RPMI8226 (cell line): ENCODE measurements around the gene PTPRN2.
"Not testable (repeated sequence)": the region's sequence is repeated elsewhere in the genome, so short reads cannot be mapped to it uniquely, and the experiment has no call there.

Experiments
- DNase-seq: peaks from one replicate; pipeline ENCODE4 v3.0.0-alpha.2; 2015

The PTPRN2 gene

DNA sequence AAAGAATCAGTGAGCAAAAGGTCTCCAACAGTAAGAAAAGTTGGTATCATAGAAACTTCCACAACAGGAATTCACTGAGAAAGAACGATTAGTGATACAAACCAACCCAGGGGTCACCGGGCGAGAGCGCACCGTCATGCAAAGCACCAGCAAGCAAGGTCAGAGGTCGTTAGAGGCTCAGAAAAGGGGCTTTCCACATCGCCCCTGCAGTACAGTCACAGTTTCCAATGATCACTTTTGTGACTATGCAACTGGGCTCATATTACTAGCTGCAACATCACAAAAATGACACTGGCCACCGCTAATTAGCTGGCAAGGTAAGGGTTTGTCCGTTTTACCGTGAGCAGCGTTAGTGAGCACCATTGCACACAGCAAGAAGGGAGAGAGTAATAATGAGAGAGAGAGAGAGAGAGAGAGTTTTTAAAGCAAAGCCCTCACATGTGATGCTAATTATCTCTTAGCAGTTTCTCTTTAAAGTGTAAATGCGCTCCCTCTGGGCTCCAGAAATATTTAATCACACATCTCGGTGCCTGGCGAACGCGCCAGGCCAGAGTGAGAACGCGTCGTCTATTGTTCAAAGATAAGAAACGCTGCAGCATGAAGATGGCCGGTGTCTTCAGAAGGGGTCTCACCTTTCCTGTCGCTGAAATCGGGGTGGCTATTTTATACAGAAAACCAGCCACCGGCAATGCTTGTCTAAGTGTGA lies 1013.4 kb downstream of the PTPRN2 start:
- DNase-seq: no peak

DNA sequence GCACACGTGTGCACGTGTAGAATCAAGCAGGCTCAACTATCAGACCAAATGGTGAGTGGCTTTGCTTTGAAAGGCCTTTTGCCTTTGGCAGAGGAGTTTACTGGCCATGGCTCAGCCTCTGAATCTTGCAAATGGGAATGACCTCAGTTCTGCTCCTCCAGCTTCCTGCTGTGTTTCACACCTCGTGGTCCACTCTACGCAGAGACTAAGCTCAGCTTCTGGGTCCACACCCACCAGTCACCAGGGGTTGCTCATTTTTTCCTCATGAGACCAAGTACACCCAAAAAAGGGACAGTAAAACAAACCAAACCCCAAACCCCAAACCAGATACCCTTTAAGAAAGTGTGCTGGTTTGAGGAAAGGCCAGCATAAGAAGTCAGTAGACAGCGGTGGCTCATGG lies 1014.4 kb downstream of the PTPRN2 start:
- no peak for DNase-seq

DNA sequence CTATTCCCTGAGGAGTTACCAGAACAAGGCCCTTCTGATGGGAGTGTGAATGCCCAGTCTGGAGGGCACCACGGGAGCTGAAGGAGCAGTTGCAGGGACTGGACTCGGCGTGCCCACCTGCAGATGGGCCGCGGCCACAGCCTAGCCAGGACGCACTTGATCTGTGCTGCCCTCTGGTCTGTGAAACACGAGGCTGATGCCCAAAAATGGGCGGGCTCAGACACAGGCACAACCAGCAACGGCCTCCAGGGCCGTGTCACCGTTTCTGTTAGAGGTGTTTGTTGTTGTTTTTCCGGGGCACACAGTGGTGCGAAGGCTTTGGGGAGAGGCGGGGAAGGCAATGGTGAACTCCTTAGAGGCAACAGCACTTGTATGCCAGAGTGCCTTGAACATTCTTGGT lies 1015.0 kb downstream of the PTPRN2 start:
- no peak for DNase-seq

DNA sequence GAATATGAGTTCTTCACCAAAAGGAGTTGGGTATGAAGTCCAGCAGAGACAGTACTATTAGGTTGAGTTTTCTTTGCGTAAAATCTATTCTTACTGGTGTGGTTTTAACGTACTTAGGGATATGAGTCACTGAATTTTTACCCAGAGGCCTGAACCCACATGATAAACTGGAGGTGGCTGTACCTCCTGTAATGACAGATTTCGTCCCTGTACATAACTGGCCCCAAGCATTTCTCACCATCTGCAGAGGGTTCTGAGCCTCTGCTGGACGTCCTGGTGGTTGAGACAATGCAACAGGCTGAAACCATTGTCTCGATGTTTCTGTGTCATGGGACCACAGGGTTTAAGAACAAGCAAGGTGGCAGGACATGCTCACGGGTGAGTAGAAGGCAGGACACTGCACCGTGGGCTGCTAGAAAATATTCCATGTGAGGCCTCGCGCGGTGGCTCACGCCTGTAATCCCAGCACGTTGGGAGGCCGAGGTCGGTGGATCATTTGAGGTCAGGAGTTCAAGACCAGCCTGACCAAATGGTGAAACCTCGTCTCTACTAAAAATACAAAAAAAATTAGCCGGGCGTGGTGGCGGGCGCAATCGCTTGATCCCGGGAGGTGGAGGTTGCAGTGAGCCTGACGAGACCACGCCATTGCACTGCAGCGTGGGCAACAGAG lies 1017.0 kb downstream of the PTPRN2 start:
- no peak for DNase-seq

DNA sequence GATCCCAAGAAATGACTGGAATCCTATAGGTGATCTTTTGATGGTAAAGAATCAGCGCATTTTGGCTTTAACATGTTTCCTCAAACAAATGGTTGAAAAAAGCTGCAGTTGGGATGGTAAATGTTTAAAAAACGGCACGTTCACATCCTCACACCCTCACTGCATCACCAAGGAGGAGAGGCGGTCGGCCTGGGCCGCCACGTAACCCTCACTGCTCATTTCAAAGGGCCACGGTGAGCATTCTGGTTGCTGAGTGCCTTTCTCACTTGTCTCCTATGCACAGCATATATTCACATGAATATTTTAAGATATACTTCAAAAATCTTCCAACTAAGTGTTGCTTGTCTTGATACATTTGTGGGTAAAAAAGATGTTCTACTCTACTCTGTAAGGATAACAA lies 1017.7 kb downstream of the PTPRN2 start:
- no peak for DNase-seq

DNA sequence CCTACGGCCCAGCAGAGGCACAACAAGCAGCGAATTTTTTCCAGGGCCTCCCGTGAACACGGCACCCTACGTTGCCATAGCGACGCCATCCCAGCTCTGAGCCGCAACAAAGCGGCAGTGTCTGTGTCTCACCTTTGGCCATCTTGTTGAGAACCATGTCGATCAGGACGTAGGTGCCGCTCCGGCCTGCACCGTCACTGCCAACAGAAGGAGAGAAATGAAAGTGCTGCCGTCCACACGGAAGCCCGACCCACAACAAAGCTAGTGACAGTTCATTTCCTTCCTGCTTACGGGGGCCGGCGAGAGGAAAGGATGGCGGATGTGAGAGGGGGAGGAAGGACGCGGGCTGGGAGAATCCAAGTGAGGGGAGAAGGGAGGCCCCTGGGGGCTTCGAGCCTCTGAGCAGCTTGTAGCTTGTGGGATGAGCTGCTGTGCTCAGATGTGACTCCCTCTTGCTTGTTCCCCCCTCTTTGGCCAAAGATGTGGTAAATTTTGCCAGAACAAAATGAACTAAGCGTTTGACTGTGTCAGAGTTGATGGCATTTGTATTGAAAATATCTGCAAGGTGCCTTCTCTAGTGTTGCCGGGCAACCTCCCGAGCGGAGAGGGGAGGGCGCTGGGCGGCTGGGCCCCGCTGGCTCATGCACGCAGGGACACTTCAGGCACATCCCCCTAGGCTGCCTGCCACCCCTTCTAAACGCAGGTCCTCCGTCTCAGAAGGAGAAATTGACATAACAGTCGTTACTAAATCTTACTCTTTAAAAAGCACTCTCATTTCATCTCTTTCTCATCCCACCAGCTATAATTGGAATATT lies 1018.6 kb downstream of the PTPRN2 start:
- DNase-seq: peak; percentile 44

DNA sequence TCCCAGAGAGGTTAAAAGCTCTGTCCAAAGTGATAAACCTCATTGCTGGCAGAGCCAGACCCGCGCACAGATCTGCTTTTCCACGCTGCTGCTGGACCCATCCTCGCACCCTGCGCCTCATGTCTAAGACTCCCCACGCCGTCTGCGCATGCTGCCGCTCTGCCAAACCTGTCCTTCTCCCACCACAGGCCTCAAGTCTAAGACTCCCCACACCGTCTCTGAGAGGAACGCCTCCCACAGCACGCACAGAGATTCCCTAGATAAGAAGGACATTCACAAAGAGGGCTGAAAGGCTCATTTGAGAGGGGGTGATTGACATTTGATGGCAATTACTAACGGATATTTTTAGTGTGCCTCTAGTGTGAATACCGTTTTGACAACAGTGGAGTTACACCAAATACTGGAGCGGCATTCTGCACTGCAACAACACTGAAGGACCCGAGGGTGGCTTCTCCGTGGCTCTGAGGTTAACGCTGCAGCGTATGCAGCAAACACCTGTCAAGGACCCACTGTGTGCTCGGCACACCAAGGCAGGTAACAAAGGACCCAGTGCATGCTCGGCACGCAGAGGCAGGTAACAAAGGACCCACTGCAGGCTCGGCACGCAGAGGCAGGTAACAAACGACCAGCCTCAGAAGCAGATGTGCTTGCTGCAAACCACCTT lies 1019.4 kb downstream of the PTPRN2 start:
- DNase-seq: no peak

DNA sequence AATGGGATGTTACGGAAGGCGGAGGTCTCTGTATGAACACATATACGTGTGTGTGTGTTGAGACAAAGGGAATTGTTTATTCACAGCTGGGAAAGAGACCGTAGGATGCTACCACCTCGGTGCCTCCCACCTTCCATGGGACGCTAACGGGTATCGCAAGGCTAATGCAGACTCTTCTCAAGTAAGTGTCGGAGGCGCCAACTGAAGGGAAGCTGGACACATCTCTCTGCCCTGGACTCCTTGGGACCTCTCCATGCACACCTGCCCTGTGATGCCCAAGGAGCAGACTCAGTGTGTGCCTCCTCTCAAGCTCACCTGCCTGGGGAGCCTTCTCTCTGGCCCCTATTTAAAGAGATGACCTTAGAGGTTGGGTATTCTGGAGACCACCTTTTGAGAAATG lies 1020.0 kb downstream of the PTPRN2 start:
- no peak for DNase-seq

DNA sequence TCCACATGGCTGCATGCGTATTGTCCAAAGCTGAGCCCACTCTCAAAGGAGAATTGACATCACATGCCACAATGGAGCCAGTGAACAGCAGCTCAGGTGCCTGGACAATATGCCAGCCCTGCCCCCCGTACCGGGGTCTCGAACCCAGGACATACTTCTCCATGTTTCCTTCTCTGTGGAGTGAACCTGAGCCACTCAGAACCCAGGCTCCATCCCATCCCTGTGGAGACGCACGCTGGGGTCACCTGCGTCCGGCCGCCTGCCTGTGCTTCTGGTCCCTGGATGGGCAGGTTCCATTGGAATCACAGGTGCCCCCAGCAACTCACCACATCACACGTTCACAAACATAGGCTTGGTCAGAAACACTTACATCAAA lies 1021.0 kb downstream of the PTPRN2 start:
- DNase-seq: no peak

DNA sequence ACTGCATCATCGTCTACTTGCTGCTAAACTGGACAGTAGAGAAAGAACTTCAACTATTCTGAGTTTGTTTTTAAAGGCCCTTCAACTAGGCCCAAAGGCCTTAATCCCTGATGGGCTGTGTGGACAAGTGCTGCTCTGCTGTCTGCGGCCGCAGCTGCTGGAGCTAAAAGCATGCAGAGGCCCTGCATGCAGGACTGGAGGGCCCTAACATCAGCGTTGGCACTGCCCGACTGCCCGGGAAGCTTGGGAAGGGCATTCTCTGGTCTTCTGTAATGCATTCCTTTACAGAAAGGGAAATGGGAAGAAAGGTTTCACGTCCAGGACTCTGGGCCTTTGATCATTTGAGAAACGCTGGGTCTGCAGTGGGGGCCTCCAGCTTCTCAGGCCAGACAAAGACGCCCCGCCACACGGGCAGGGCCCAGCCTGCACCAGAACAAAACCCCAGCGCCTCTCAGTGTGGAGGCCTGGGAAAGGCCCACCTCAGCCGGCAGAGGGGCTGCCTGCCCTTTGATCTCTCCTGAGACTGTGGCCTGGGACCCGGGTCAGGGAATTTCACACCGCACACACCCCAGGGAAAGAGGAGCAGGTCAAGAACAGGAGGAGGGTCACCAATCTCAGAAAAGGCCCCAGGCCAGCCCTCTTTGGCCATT lies 1021.5 kb downstream of the PTPRN2 start:
- no peak for DNase-seq

DNA sequence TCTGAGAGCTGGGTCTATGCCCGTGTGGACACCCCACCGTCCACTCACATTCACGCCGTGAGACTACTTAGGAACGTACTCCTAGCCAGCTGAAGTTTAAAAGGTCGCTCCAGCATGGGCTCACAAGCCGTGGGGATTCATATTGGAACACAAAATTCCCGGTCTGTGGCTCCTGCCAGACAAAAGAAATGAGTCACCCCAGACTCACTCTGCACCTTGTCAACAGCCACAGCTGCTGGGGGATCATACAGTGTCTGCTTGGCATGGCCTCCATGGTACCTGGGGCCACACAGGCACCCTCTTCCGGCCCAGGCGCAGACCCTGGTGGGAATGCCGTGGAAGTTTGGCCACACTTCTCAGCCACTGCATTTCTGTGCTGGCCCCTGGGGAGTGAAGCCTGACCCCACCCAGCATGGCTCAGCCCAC lies 1022.4 kb downstream of the PTPRN2 start:
- DNase-seq: no peak

DNA sequence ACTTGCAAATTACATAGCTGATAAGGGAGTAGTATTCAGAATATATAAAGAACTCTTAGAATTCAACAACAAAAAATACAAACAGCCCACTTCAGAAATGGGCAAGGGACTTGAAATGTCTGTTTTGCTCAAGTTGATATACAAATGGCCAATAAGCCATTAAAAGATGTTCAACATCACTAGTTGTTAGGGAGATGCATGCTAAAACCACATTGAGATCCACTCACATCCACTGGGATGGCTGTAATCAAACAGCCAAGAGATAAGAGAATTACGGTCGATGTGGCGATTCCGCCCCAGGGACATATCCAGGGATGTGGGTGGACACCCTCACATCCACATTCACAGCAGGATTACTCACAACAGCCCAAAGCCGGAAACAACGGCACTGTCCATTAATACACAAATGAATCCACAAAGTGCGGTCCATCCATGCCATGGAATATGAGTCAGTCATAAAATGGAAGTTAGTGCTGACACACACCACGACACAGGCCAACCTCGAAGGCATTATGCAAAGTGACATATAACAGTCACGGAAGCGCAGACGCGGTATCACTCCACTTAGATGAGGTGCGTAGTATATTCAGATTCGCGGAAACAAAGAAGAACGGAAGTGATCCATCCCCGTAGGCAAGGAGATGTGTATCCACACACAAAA lies 1023.0 kb downstream of the PTPRN2 start:
- no peak for DNase-seq

DNA sequence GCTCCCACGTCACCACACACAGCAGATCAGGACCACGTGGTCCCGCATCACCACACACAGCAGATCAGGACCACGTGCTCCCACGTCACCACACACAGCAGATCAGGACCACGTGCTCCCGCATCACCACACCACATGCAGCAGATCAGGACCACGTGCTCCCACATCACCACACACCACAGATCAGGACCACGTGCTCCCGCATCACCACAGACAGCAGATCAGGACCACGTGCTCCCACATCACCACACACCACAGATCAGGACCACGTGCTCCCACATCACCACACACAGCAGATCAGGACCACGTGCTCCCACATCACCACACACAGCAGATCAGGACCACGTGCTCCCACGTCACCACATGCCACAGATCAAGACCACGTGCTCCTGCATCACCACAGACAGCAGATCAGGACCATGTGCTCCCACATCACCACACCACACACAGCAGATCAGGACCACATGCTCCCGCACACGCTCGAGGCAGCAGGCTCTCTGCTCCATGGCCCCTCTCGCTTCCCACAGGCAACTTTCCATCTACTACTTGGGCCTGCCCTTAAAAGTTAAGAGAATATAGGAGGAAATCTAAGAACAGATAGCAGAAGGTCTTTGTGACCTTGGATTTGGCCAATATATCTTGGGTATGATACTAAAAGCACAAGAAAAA lies 1024.0 kb downstream of the PTPRN2 start:
- not testable (repeated sequence) for DNase-seq

DNA sequence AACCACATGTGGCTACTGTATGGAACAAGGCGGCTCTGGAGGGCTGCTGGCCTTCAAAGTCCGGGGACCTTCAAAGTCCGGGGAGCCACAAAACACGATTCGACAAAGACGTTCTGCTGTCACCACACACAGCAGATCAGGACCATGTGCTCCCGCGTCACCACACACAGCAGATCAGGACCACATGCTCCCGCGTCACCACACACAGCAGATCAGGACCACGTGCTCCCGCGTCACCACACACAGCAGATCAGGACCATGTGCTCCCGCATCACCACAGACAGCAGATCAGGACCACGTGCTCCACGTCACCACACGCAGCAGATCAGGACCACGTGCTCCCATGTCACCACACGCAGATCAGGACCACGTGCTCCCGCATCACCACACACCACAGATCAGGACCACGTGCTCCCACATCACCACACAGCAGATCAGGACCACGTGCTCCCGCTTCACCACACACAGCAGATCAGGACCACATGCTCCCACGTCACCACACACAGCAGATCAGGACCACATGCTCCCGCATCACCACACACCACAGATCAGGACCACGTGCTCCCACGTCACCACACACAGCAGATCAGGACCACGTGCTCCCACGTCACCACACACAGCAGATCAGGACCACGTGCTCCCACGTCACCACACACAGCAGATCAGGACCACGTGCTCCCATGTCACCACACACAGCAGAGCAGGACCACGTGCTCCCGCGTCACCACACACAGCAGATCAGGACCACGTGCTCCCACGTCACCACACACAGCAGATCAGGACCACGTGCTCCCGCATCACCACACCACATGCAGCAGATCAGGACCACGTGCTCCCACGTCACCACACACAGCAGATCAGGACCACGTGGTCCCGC lies 1024.9 kb downstream of the PTPRN2 start:
- not testable (repeated sequence) for DNase-seq

DNA sequence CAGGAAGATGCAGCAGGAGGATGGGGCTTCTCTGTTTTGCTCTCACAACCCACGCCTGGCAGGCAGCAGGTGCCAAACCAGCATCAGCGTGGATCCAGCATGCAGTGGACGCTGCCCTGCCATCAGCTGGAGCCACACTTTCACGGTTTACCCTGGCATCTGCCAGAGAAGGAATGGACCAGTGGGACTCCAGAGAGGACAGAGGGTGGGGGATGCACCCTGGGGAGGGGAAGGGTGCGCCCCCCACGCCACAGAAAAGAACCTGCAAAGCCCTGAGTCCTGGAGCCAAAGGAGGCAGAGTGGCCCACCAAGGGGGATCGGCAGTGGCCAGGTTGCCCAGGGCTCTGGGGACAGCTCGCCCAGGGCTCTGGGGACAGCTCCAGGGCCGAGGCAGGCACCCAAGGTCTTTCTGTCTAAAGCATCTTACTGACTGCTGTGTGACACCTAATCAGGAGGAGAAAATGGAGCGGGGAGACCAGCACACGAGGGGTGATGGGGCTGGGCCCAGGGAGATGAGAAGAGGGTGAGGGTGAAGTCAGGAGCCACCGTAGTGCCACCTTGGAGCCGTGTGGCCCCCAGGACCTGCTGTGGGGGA lies 1025.7 kb downstream of the PTPRN2 start:
- DNase-seq: no peak

DNA sequence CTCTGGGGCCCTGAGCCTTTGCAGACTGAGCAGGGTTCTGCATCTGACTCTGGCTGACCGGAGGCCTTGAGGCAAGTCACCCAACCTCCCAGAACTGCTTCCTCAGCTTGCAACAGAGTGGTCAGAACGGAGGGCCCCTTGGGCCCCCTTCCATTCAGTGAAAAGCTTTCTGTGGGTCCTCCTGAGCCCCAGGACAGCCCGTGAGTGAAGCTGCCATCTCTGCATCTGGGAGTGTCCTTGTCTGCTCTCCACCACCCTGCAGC lies 1026.2 kb downstream of the PTPRN2 start:
- DNase-seq: no peak

DNA sequence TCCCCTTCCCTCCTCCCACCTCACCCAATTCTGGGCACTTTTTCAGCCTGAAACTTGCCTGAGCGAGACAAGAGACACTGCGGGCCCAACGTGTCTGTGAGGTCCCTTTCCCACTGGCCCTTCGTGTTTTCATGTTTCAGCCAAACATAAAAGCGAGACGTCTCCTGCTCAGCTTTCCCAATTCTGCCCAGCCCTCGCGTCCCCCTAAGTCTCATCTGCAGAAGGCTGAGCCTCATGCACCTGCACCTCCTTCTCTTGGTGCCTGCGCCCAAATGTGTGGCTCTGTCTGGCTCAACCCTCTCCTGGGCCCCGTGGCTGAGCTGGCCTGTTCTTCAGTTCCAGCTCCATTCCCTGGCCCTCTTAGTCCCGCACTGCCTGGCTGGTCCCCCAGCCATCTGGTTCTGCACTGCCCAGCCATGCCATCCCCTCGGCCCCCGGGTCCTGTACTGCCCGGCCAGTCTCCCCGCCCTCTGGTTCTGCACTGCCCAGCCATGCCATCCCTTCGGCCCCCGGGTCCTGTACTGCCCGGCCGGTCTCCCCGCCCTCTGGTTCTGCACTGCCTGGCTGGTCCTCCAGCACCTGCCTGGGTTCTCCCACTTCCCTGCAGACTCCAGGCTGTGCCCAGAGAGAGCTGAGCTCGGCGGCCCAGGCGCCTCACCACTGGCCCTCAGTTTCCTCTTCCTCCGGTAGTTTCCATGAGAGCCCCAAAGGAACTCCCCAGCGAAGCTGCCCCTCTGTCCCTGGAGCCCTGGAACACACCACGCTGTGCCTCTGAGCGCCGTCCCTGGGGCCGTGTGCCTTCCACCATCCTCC lies 1026.7 kb downstream of the PTPRN2 start:
- no peak for DNase-seq

DNA sequence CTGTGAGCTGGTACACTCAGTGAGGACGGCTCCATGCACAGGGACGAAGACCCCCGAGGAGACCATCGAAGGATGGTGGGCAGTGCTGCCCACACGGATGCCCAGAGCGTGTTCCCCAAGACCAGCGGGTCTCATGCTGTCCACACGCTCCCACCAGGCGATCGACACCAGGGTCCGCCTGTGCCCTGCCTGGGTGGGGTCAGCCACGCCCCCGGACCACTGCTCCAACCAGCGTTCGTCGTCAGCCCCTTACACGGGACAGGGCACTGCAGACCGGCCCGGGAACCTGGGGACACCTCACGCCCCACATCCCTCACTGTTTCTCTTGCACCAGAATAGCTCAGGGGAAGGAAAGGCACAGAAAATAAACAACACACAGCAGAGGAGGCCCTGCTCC lies 1027.4 kb downstream of the PTPRN2 start:
- no peak for DNase-seq

DNA sequence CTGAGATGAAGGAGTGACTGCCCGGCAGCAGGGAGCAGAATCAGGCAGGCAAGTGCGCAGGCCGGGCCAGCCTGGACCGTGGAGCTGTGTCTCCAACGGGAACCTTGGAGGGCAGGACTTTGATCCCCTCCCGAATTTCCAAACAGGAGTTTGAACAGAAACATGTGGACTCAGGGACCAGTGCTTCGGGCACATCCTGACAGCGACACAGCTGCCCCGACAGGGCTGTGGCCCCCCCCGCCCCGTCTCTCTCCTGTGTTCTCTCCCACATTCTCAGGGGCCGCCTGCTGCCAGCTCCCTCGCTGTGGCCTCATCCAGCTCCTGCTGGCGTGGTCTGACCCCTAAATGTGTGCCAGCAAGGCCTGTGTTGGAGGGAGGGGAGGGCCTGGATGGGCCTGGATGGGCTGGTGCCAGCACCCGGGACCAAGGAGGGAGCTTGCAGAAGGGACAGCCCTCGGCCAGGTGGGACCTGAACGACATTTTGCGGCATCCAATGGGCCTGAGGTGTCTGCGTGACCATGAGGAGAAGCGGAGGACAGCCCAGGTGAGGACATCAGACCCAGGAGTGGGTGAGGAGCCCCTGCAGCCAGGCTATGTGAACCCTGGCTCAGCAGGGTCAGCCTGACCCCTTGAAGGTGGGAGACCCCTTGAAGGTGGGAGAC lies 1027.9 kb downstream of the PTPRN2 start:
- DNase-seq: no peak
